MV-4-11 (cell line): Measurements from ENCODE around the gene GLT1D1.

ENCODE experiments used
- DNase-seq: peaks from one replicate; lab custom pipeline; 2025; lab: John Stamatoyannopoulos, UW

The GLT1D1 gene

DNA sequence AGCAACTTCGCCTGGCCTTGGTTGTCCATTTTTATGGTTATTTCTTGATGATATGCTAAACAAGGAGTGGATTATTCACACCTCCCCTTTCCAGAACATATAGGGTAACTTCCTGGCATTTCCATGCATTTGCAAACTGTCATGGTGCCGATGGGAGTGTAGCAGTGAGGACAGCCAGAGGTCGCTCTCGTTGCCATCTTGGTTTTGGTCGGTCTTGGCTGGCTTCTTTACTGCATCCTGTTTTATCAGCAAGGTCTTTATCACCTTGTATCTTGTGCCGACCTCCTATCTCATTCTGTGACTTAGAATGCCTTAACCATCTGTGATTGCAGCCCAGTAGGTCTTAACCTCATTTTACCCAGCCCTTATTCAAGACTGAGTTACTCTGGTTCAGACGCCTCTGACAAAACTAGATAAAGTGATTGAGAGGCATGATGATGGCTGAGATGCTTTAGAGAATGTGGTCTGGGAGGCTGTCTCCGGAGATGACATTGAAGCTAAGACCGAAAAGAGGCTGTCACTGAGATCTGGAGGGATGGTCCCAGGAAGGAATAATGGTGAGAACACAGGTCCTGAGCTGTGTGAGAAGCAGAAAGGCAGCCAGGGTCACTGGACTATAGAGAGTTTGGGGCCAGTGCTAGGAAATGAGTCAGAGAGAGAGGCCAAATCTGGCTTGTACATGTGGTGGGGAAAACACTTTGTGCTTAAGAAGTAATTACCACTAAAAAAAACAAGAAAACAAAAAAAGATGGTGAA is 2.9 kb downstream of the GLT1D1 start:
- DNase-seq: no peak

DNA sequence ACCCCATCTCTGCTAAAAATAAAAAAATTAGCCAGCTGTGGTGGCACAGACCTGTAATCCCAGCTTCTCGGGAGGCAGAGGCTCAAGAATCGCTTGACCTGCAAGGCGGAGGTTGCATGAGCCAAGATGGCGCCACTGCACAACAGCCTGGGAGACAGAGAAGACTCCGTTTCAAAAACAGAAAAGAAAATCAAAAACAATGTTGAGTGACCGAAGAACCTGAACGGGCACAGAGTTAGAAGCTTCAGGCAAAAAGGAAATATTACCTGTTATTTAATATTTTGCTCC is 3.5 kb downstream of the GLT1D1 start:
- no peak for DNase-seq

DNA sequence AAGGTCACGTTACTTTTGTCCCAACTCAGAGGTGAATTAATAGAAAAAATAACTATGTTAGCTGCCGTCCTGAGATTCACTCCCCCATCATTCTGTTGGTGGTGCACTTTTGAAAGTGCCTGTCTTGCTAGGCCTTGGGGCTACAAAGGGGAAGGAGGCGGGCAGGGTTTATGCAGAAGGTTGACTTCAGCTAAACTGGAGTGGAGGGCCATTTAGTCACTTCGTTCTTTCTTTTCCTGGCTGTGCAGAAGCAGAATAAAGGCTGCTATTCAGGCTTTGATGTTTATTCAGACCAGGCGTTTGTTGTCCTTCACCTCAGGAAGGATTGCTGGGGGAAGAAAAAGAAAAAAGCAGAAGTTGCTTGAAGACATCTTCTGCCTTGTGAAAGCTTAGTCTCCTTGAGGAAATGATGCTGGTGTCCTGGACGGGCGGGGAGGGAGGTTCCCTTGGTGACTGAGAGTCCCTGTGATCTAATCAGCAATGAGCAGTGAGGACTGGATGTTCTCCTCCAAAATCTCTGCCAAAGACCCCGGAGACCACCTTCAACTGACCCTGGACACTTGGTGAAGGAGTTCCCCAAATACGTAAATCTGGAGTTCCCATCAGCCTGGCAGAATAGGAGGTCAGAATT is 4.0 kb downstream of the GLT1D1 start:
- DNase-seq: peak; percentile 86

DNA sequence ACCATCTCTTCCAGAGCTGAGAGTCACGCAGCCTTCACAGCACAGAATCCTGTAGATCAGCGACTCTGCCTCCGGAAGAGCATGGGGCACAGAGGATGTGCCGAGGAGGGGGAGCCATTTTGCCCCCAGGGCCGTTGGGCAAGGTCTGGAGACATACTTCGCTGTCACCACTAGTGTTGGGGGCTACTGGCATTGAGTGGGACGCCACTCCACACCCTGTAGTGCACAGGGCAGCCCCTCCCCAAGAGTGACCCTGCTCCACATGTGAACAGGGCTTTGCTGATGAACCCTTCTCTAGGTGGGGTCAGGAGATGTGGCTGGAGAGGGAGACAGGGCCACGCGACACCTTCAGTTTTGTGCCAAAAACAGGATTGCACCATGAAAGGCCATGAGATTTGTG is 6.0 kb downstream of the GLT1D1 start:
- no peak for DNase-seq

DNA sequence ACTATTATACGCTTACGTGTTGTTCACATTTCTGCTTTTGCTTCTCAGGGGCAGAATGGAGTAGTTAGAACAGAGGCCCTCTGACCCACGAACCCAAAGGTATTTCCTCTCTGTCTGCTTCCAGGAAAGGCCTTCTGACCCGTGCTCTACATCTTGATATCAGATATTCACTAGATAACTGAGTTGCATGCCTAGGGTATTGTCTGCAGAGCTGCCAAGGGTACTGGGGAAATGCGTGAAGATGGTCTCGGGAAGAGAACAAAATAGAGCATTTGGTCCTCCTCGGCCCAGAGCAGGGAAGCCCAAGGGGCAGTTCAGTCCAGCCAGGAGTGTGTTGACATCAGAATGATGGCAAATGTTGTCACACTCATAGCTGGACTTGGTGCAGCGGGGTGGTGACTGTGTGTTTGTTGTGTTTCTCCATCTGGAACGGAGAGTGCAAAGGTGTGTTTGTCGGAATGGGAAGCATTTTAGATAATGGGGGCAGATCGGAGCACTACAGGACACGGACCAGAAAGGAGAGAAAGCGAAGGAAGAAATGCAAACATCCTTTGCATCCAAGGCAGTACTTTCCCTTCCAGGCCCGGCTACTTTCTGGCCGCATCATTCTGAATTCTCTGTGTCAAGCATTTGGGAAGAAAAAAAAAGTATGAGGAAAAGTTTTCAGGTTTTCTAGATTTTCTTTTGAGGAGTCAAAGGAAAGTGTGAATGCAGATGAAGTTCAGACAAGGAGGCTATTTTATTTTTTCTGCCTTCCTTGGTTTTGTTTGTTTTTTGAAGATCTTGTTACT is 8.1 kb downstream of the GLT1D1 start:
- no peak for DNase-seq

DNA sequence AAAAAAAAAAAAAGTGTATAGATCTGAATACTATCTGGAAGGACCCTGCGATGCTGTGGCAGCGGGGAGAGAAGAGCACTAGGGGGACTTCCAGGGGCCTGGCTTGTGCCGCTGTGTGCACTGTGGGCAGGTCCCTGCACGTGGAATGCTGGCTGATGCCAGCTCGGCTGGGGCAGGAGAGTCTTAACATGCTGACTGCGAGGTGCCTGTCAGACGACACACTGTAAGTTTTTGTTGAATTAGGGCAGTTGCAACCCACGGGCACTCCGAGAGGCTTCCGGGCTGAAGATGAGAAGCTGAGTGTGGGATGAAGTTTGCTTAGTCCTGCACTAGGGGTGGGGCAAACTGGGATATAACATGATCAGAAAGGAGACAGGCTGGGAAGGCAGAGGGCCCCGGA is 10.7 kb downstream of the GLT1D1 start:
- DNase-seq: no peak

DNA sequence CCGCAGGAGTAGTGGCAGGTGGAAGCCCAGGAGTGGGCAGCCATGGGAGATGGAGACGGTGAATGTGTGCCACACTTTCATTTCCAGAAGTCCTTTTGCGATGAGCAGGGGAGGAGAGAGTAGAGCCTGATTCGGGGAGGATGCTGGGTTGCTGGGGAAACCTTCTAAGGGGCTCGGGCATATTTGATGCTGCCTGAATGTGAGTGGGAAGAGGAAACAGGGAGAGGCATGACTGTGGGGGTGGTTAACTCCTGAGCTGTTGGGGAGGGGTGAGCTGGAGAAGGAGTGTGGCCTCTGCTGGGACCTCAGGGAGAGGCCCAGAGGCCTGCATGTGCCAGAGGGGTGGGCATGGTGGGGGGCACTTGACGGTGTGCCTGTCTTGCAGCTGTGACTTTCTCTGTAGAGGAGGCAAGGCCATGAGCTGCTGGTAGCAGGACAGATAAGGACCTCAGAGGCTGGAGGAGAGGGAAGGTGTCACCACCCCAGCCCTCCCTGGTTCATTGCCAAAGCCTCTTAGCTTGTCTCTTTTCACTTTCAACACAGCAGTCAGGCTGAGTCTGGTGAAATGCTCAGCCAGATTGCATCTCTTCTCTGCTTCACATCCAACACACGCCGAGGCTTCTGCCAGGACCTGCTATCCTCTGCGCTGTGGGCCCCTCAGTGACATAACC is 11.4 kb downstream of the GLT1D1 start:
- DNase-seq: no peak

DNA sequence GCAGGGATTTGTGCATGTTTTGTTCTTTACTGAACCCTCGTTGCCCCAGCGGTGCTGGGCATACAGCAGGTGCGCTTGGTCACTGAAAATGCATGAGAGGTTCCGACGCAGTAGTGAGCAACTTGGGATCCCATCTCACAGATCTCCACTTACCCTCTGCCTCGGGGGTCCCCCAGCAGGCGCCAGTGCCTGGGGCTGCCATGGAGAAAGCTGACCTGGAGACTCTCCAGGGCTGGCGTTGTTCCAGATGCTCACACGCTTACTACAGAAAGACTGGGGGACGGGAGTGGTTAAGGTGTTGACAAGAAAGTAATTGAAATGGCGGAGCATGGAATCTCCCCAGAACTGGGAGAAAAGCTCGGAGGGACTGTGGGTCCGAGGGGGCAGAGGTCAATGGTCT is 14.2 kb downstream of the GLT1D1 start:
- no peak for DNase-seq

DNA sequence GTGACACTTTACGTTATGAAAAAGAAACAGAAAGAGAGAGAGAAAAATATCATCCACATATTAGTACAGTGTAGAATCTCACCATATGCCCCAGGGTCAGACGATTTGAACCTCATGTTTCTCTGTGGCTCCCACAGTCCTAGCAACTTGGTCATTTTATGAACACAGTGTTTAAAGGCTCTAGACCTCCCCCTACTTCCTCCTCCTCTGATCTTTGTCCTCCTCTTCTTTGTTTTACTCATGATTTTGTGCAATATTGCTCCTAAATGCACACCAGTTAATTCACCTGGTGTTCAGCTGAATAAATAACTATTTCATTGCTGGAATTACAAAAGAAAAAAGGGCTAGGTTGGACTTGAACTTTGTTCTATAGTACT is 18.2 kb downstream of the GLT1D1 start:
- no peak for DNase-seq

DNA sequence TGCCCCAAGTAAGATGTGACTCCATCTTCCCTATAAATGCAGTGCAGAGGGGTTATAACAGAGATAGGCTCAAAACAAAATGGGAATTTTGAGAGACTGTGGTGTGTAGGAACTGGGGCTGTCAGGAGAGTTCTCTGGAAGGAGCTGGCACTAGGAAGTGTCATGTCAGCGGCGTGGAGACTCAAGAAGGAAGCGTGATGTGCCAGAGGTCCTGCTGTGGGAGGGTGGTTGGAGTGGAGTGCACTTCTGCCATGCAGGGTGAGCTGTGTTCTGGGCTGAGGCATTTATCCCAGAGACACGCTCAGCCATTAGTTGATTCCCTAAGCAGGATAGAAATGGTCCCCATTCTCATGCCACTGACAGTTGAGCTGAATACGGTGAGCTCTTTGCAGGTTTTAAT is 19.0 kb downstream of the GLT1D1 start:
- DNase-seq: no peak

DNA sequence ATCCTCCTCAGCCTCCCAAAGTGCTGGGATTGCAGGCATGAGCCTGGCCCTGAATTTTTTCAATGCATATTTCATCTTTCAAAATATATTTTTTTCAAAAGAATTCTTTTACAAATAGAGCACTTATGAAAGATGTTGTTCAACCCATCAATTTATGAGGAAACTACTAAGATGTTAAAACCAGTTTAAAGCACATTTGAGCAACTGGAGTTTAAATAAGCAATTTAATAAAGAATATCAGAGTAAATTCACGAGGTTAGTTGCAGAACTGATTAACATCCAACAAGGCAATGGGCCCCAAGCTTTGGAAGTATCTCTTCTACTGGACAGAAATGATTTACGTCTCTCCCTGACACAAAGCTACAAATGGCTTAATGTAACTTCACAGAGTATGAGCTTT is 23.3 kb downstream of the GLT1D1 start:
- DNase-seq: no peak

DNA sequence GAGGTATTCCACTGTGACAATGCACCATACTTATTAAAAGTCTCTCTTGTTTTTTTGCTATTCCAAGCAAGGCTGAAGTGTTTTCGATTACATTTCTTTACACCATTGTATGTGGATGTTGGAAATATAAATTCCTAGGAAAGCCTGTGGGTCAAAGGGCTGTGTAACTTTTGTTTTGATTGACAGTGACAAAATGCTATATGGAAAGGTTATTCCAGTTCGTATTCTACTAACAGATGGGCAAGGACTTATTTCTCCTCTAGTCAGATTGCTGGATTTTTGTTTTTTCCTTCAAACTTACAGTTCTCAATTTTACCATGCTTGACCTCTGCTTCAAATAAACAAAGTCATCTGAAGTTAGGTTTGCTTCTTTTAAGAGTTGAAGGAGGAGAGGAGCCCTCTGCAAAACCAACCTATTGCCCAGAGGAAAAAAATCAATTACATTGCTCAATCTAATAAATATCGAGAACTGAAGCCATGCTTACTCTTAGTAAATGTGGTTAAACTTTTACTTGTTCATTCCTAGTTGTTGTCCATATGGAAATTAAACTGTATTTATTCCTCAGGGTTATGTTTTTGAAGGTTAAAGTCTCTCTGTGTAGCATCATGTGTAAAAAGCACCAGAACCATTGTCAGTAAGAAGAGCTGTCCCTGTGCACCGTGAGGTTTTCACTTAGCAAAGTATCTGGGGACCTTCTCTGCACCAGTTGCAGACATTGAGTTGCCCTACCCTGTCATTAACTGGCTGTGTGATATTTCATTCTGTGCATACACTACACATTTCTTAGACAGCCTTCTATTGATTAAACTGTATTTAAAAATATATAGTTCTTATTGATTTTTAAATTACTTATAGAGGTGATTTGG is 26.9 kb downstream of the GLT1D1 start:
- no peak for DNase-seq

DNA sequence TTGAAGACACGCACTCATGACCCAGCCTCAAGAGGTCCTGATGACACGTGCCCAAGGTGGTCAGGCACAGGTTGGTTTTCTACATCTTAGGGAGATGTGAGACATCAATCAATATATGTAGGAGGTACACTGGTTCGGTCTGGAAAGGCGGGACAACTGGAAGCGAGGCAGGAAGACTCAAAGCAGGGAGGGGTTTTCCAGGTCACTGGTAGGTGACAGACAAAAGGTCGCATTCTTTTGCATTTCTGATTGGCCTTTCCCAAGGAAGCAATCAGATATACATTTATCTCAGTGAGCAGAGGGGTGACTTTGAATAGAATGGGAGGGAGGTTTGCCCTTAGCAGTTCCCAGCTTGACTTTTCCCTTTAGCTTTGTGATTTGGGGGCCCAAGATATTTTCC is 38.6 kb downstream of the GLT1D1 start:
- no peak for DNase-seq

DNA sequence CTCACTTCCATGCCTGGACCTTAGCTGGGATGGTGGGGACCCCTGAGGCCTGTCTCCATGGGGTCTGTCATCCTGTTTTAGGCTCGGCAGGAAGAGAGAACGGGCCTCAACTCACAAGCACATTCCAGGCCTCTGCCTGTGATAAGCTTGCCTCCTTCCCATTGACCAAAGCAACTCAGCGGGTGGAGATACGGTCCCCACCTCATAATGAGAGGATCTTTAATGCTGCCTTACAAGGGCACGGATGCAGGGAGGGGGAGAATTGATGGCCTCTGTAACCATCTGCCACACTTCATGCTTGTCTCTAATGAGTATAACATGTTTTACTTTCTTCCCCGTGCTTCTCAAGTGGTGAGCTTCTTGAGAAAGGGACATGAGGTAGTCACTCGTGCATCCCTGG is 50.0 kb downstream of the GLT1D1 start:
- DNase-seq: no peak

DNA sequence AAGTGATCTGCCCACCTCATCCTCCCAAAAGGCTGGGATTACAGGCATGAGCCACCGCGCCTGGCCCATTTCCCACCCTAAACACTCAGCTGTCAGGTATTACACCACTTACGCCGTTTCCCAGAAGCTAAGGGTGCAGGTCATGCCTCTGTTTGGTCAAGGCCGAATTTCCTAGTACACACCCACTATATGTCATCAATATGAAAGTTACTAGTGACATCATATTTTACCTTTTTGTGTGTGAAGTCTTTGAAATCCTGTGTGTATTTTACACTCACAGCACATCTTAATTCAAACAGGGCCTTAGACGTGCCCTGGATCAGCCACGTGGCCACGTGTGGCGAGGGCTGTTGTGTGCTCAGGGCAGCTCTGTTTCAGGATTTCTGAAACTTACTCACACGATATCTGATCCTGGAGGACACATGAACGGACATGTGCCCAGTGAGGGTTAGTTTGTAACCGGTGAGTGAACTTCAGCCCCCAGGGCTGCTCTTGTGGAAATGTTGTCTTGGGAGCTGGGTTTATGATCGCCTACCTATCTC is 51.8 kb downstream of the GLT1D1 start:
- no peak for DNase-seq

DNA sequence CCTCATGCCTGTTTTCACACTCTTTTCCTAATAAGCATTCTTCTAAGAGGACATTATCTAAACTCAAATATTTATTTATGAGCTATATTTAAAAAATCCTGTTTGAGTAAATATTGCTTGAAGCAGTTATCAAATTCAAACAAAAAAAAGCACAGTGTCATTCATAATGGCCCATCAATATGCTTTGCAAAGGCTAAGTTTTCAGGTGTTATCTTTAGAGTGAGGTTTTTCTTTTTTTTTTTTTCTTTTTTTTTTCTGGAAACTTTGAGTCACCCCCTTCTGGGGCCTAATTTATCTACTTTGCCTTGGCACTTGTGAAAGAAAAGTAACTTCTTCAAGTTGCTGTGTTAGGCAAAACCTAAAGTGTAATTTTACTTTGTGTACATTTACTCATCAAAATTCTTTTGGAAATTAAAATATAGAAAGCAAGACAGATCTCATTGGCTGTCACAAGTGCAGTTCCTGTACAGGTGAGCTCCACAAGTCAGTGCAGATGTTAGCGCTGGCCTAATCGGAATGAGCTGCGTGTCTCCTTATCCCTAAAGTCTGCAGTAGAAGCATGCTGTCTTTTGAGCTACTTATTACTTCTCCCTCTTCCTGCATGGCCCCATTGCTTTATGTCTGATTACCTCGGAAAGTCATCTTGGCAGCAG is 53.3 kb downstream of the GLT1D1 start:
- no peak for DNase-seq

DNA sequence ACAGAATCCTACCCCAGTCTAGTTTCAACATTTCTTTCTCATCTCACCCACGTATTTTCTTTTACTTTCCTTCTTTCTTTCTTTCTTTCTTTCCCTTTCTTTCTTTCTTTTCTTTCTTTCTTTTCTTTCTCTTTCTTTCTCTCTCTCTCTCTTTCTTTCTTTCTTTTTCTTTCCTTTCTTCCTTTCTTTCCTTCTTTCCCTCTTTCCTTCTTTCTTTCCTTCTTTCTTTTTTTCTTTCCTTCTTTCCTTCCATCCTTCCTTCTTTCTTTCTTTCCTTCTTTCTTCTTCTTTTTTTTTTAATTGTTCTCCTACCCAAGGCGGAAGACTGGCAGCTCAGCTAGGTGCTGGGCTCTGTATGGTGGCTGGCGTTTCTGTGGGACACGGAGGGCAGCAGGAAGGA is 55.0 kb downstream of the GLT1D1 start:
- DNase-seq: no peak

DNA sequence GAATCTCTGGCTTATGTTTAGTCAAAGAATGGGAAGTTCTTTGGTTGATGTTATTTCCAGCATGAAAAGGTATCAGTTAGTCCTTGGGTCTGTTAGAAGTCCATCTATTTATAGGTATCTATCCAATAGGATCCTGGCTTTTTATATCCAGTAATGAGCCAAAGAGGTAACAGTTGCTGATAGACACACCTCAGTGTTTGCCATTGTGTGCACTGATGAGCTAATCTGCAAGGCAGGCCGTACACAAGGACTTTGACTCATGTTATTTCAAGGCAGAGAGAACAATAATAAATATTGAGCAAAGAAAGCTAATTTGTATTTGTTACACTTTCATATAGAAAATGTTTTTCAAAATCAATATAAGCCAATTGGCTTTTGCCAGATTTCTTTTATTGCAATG is 56.4 kb downstream of the GLT1D1 start:
- DNase-seq: no peak

DNA sequence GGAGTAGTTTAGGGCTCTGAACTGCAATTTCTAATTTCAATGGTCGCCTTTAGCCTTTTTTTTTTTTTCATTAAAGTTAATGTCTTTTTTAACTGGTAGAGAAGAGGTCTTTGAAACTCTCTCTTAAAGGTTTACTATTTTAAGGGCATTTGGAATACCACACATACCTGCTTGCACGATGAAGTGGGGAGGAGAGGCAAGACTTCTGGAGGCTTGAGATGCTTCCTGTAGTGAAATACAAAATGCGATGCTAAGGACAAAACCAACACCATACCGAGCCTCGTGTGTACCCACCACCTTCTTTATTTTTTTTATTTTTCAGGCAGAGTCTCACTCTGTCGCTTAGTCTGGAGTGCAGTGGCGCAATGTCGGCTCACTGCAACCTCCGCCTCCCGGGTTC is 57.4 kb downstream of the GLT1D1 start:
- DNase-seq: no peak

DNA sequence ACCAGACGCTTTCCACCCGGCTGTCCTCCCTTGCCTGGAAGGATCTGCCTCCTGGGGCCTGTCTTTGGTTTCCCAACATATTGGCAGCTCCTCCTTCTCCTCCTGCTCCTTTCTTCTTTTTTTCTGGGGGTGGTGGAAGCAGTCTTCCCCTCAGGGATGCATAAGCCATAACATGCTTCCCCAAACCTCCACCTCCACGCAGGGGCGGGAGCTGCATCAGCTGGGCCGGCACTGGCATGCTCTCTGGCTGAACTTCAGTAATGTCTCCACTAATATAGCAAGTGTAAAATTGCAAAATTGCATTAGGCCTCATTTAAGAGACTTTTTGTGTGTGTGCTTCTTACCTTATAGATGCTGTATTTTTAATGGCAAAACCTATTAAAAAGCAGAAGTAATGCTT is 58.6 kb downstream of the GLT1D1 start:
- DNase-seq: peak; percentile 47

DNA sequence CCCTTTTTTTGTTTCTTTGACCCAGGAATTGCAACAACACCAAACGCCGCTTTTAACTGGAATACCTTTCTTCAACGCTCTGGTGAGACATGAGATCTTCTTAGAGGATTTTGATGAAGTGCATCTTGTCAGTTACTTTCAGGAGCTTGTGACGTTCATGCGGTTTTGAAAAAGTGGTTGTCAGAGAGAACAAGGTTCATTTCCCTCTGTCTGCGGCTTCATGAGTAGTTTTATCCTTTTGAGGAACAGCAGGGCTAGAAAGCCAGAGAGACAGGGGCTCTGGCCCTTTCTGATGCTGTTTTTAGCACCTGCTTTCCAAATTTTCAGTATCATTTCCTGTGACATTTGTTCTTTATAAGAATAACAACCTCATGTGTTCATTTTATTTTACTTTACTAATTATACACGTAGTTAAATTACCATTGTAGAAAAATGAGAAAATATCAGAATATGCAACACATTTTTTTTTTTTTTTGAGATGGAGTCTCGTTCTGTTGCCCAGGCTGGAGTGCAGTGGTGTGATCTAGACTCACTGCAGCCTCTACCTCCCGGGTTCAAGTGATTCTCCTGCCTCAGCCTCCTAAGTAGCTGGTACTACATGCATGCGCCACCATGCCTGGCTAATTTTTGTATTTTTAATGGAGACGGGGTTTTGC is 61.8 kb downstream of the GLT1D1 start:
- peak; percentile 99 for DNase-seq
